GM19023 (cell line): ENCODE results near the gene SYT14.
"Not testable (repeated sequence)": the region's sequence is repeated elsewhere in the genome, so short reads cannot be mapped to it uniquely, and the experiment has no call there.

ENCODE experiments used
- ATAC-seq: cut with Tn5 transposase; IDR thresholded peaks from one replicate; pipeline ENCODE4 v1.9.1; 2021; ENCODE audit warnings: mild to moderate bottlenecking, moderate library complexity; ENCODE audit not compliant: unreplicated experiment

SYT14 gene

DNA sequence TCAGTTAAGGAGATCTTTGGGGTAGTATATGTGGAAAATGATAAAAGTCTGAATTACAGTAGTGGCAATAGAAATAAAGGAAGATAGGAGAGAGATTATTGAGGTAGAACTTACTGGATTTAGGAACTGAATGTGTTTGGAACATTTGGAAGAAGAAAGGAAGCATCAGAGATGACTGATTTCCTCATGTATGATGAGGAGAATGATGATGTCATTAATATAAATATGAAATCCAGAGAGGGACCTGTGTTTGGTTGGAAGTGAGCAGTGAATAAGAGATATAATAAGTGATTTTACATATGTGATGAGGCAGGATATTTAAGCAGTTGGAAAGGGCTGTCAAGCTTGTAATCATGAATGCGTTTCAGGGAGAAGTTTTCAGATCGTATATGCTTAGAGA is 86.3 kb downstream of the SYT14 start:
- ATAC-seq = no peak

- no peak for ATAC-seq
These were observed 87.0 kb downstream of the SYT14 start for GRCh38 chr1:210024996-210025395.

DNA sequence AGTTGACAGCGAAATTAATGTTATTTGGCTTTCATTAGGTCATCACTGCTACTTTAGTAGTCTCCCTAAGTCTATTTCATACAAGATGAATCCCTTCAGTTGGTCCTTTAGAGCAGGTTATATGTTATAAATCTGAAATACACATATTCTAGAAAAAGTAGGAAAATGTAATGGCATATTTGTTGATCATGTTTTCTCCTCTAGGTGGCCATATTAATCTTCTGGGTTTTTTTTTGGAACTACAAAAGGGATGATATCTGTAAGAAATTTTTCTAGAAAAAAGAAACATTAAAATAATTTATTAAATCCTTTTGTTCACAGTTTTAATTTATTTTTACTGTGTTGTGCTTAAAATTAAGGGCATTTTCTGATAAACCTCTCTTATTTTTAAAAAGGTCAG is 87.9 kb downstream of the SYT14 start:
- ATAC-seq = no peak

DNA sequence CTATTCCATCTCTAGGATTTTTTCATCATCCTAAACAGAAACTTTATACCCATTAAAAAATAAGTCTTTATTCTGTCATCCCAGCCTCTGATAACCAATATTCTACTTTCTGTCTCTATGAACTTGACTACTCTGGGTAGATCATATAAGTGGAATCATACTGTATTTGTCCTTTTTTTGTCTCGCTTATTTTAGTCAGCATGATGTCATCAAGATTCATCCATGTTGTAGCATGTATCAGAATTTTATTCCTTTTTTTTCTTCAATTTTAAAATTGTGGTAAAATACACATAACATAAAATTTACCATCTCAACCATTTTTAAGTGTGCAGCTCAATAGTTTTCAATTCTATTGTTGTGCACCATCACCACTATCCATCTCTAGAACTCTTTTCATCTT is 90.0 kb downstream of the SYT14 start:
- no peak for ATAC-seq

DNA sequence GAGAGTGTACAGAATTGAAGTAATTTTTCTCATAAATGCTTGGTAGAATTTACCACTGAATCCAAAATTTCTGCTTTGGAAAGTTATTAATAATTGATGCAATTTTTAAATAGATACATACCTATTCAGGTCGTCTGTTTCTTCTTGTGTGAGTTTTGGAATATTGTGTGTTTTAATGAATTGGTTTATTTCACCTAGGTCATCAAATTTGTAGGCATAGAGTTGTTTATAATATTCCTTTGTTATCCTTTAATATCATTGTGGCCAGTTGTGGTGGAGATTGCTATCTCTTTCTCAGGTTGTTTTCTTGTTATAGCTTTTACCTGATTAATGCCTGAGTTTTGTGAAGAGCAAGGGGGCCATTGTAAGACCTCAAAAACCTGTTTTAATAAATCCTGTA is 93.5 kb downstream of the SYT14 start:
- no peak for ATAC-seq

GRCh38 chr1:210043058-210043457 is 105.0 kb downstream of the SYT14 start:
- no peak for ATAC-seq

DNA sequence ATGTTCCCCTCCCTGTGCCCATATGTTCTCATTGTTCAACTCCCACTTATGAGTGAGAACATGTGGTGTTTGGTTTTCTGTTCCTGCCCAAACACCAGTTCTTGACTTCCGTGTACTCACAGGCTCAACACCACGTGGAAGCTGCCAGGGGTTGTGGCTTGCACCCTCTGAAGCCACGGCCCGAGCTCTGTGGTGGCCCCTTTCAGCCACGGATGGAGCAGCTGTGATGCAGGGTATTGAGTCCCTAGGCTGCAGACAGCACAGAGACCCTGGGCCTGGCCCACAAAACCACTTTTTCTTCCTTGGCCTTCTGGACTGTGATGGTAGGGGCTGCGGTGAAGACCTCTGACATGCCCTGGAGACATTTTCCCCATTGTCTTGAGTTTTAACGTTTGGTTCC is 111.6 kb downstream of the SYT14 start:
- ATAC-seq = no peak

DNA sequence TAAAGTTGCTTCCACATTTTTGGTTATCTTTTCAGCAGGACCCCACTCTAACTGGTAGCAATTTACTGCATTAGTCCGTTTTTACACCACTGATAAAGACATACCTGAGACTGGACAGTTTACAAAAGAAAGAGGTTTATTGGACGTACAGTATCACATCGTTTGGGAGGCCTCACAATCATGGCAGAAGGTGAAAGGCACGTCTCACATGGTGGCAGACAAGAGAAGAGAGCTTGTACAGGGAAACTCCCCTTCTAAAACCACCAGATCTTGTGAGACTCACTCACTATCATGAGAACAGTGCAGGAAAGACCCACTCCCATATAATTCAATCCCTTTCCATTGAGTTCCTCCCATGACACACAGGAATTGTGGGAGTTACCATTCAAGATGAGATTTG is 112.5 kb downstream of the SYT14 start:
- not testable (repeated sequence) for ATAC-seq

GRCh38 chr1:210053126-210053525 is 115.1 kb downstream of the SYT14 start:
- ATAC-seq = no peak

DNA sequence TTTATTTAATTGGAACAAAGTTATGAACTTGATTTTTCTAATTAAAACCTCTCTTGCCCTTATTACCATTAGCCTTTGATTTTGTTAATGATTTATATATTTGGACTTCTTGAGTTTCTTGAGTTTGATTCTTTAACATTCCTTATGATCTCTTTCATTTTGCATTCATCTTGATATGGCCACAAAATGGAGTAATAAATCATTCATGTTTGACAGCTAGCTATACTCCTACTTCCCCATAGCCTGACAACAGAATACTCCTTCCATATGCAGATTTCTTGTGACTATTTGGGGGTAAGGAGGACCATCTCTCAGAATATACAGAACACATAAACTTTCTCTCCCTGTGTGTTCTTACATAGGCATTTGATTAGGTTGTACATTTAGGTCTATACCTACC is 119.6 kb downstream of the SYT14 start:
- no peak for ATAC-seq

- no peak for ATAC-seq
These were observed 124.0 kb downstream of the SYT14 start for GRCh38 chr1:210061992-210062391.

DNA sequence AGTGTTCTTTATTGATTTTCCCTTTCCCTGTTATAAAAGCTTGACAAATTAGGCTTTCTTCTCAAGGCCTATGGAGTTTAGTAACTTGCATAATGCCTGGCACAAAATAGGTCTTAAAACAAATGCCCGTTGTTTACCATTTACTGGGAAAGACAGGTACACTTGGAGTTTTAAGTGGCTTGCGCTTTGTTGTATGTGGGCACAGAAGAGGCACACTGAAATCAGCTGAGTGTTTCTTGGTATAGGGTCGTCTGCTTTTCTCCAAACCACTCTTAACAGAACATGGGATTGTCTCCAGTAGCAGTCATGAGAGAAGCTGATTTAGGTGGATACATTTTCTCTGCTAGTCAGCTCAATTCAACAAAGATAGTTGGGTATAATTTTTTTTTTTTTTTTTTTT is 132.5 kb downstream of the SYT14 start:
- ATAC-seq = no peak

- ATAC-seq = no peak
These were observed 134.1 kb downstream of the SYT14 start for GRCh38 chr1:210072129-210072528.

GRCh38 chr1:210072896-210073504 is 135.0 kb downstream of the SYT14 start:
- no peak for ATAC-seq

DNA sequence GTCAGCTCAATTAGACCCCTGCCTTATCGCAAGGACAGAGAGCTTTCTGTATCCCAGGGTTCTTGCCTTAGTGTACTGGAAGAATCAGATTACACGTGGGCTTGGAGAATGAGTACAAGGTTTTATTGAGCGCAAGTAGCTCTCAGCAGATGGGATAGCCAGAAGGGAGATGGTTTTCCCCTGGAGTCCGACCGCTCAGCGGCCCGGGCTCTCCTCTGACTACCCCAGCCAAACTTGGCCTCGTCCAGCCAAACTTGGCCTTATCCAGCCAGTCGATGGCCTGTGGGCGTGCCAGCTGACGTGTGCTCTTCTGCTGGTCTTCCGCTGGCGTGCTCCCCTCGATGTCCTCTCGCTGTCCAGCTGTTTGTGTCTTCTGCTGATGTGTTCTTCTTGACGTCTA is 136.9 kb downstream of the SYT14 start:
- no peak for ATAC-seq

- no peak for ATAC-seq
These were observed 138.6 kb downstream of the SYT14 start for GRCh38 chr1:210076620-210077019.

GRCh38 chr1:210081494-210081893 is 143.5 kb downstream of the SYT14 start:
- ATAC-seq = no peak

GRCh38 chr1:210085359-210085758 is 147.3 kb downstream of the SYT14 start:
- no peak for ATAC-seq

- ATAC-seq = no peak
These were observed 149.0 kb downstream of the SYT14 start for GRCh38 chr1:210087058-210087457.

DNA sequence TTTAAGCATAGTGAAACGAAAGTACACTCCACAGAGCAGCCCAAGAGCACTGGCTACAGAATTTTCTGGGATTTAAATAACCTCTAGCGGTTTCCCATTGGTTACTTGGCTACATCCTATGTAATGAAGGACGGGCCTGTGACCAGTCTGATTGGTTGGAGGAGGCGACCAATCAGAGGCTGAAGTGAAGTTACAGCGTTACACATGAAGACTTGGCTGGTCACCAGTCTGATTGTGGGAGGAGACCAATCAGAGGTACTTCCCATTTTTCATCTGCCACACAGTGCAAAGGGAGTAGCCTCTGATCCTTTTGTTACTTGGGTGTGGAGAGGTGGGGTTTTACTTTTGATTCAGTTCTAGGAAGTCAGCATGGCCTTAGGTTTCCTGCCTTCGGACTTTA is 151.8 kb downstream of the SYT14 start:
- ATAC-seq = no peak

DNA sequence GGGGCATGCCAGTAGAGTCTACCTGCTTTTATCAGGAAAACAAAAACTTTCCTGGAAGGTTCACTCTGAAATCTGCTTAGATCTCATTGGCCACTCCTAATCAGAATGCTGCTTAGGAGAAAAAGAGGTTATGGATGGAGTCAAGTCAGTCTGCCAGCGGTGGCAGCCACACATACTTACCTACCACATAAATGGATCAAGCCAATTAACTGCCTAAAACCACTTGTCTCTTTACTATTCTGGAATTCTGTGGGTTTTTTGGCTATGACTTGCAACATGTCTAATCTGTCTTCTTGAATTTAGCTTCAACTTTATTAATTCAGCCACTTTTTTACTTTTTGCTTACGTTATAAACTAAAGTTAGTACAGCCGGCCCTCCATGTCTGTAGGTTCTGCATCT is 154.3 kb downstream of the SYT14 start:
- no peak for ATAC-seq

DNA sequence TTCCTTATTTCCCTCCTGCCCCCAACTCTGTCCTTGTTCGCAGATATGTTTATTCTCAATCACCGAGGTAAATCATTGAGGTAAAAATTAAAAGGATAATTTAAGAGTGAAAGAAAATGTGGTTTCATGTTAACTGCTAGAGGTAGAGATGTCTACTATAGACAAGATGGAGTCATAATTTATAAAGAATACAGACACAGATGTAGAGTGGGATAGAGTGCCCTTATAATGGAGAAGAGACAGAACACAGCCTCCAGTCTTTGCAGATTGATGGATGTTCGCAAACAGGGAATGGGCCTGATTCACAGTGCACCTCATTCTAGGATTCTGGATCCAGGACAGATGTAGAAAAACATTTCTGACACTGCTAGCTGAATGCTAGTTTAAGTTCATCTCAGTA is 155.4 kb downstream of the SYT14 start:
- ATAC-seq = no peak

- no peak for ATAC-seq
These were observed 160.3 kb downstream of the SYT14 start for GRCh38 chr1:210098356-210098755.

- no peak for ATAC-seq
These were observed 161.9 kb downstream of the SYT14 start for GRCh38 chr1:210099921-210100320.
